Liver (tissue), 3 donors: ENCODE measurements around the gene PTPMT1.

Source experiments
- ATF3 ChIP-seq: IDR thresholded peaks from 2 replicates; pipeline ENCODE4 v1.6.1; 2016; ENCODE audit warnings: antibody characterized with exemption
- CTCF ChIP-seq: fragments of 150-350 bp; IDR thresholded peaks from 2 replicates; pipeline ENCODE4 v1.5.1; 2017; ENCODE audit warnings: improper control_type of control experiment, low read depth, low read length; ENCODE audit not compliant: missing input control
- FOXA1 ChIP-seq: IDR thresholded peaks from 2 replicates; pipeline ENCODE4 v1.6.1; 2016; ENCODE audit warnings: antibody characterized with exemption
- GABPA ChIP-seq, 2 donors: IDR thresholded peaks in 1 of 2; conservative IDR thresholded peaks in 1 of 2; 2 replicates each; pipeline ENCODE4 v1.6.1; 2016; ENCODE audit warnings: antibody characterized with exemption in 2 of 2, mild to moderate bottlenecking in 1 of 2, moderate library complexity in 1 of 2
- HNF4A ChIP-seq, 2 donors: conservative IDR thresholded peaks; 2 replicates each; pipeline ENCODE4 v1.6.1; 2016; ENCODE audit warnings: antibody characterized with exemption in 2 of 2, mild to moderate bottlenecking in 2 of 2
- JUND ChIP-seq, 2 donors: IDR thresholded peaks; 2 replicates each; pipeline ENCODE4 v1.6.1; 2016; ENCODE audit warnings: antibody characterized with exemption in 2 of 2
- RAD21 ChIP-seq, 2 donors: IDR thresholded peaks; 2 replicates each; pipeline ENCODE4 v1.6.1; 2016; ENCODE audit warnings: antibody characterized with exemption in 2 of 2, mild to moderate bottlenecking in 2 of 2
- RXRA ChIP-seq, 2 donors: IDR thresholded peaks; 2 replicates each; pipeline ENCODE4 v1.6.1; 2017 to 2018; ENCODE audit warnings: antibody characterized with exemption in 2 of 2, mild to moderate bottlenecking in 1 of 2
- SP1 ChIP-seq: IDR thresholded peaks from 2 replicates; pipeline ENCODE4 v1.6.1; 2018; ENCODE audit warnings: antibody characterized with exemption, mild to moderate bottlenecking
- TAF1 ChIP-seq: conservative IDR thresholded peaks from 2 replicates; pipeline ENCODE4 v1.6.1; 2016; ENCODE audit warnings: antibody characterized with exemption, mild to moderate bottlenecking
- YY1 ChIP-seq: IDR thresholded peaks from 2 replicates; pipeline ENCODE4 v1.6.1; 2016; ENCODE audit warnings: antibody characterized with exemption, mild to moderate bottlenecking
- donor health status: healthy.
- donor health status: healthy.

GRCh38 chr11:47603295-47603694 is 37.9 kb downstream of the PTPMT1 start:
- TF ChIP-seq CTCF (no peak), ATF3 (no peak), GABPA (IDR thresholded peaks at IDR 0.05 in 1 of 2, conservative IDR thresholded peaks at IDR 0.05 in 1 of 2) (no peak), FOXA1 (no peak), TAF1 (no peak), SP1 (no peak), RXRA (IDR thresholded peaks at IDR 0.05) (no peak), JUND (IDR thresholded peaks at IDR 0.05) (no peak), HNF4A (conservative IDR thresholded peaks at IDR 0.05) (no peak), YY1 (no peak), RAD21 (IDR thresholded peaks at IDR 0.05) (no peak)
